ENCODE results near the gene DMD.

- TF ChIP-seq CTCF (IDR thresholded peaks at IDR 0.05) (no peak), POLR2A (IDR thresholded peaks at IDR 0.05) (no peak)
Measured at GRCh38 chrX:32937043-32937442, 274.3 kb downstream of the DMD start.

Measured in ovary (tissue), 3 donors.